HCT116 (cell line): ENCODE measurements around the gene KPNB1. TPM values are rescaled to one million over a fixed set of nuclear protein-coding genes. Genes with fewer than 3 reads are reported as not detected.

Source experiments
- ATAC-seq: fragments of 200-7000 bp; cut with Tn5 transposase; 2 replicates; pipeline ENCODE4 v1.9.1; 2020; ENCODE audit warnings: mild to moderate bottlenecking, moderate library complexity
- BruUV-seq: library from RNA; stranded (reverse); fragments of 400-500 nt; replicated peaks from 2 replicates; lab custom pipeline; 2021; lab: Mats Ljungman, UMichigan
- CTCF ChIA-PET: fragments of 300-600 bp; sonication (Branson Sonifier 250); formaldehyde crosslinking; loops from one replicate; lab custom pipeline; 2021; ENCODE audit warnings: antibody characterized with exemption; lab: Charles Lee
- POLR2A ChIA-PET: fragments of 300-600, 350-600 bp; sonication (Branson Sonifier 250); formaldehyde crosslinking; loops from one replicate; lab custom pipeline; 2021; ENCODE audit warnings: antibody characterized with exemption; lab: Charles Lee
- RAD21 ChIA-PET, 2 experiments: fragments of 300-600 bp; sonication (Branson Sonifier 250); formaldehyde crosslinking; loops; one replicate each; lab custom pipeline; 2023; ENCODE audit warnings: low total read pairs in 2 of 2; ENCODE audit not compliant: uncharacterized antibody in 2 of 2, unreplicated experiment in 2 of 2, low non-redundant PET in 1 of 2; lab: Charles Lee
- DNase-seq: peaks from one replicate; pipeline ENCODE4 v3.0.0-alpha.2; 2010; ENCODE audit warnings: low read depth, low spot score
- H2AFZ ChIP-seq: fragments of 200-600 bp; shearing (Covaris generic), sonication (generic); 2 replicates; pipeline ENCODE4 v1.6.1; 2017; ENCODE audit warnings: low read depth, mixed run types, mixed read lengths, antibody characterized with exemption, low read length; ENCODE audit not compliant: poor library complexity, severe bottlenecking
- H3K27ac ChIP-seq: 2 replicates; pipeline ENCODE4 v1.5.1; 2012; ENCODE audit warnings: low read depth, low read length
- H3K27me3 ChIP-seq: fragments of 200-600 bp; sonication (generic); 2 replicates; pipeline ENCODE4 v1.6.1; 2016; ENCODE audit warnings: mixed run types, low read length, mixed read lengths; ENCODE audit not compliant: insufficient read depth
- H3K36me3 ChIP-seq, 2 experiments: fragments of 200-500 bp in 1 of 2; fragments of 200-600 bp in 1 of 2; sonication (Bioruptor generic) in 1 of 2; sonication (generic) in 1 of 2; 2 replicates each; pipeline versions ENCODE4 v1.5.1 to v1.6.1; 2014 to 2016; ENCODE audit warnings: low read length in 2 of 2, inconsistent platforms in 1 of 2, mixed read lengths in 1 of 2, mixed run types in 1 of 2; ENCODE audit not compliant: insufficient read depth in 2 of 2, control insufficient read depth in 1 of 2
- H3K4me1 ChIP-seq, 2 experiments: fragments of 200-600 bp in 1 of 2; sonication (generic) in 1 of 2; 2 replicates each; pipeline versions ENCODE4 v1.5.1 to v1.6.1; 2012 to 2017; ENCODE audit warnings: low read length in 2 of 2, inconsistent platforms in 1 of 2, mild to moderate bottlenecking in 1 of 2, mixed read lengths in 1 of 2, mixed run types in 1 of 2, moderate library complexity in 1 of 2; ENCODE audit not compliant: insufficient read depth in 2 of 2, control insufficient read depth in 1 of 2
- H3K4me2 ChIP-seq: fragments of 200-600 bp; sonication (generic); 2 replicates; pipeline ENCODE4 v1.6.1; 2017; ENCODE audit warnings: mixed run types, low read length, mixed read lengths
- H3K4me3 ChIP-seq, 2 experiments: fragments of 200-600 bp in 1 of 2; sonication (generic) in 1 of 2; replicated peaks in 1 of 2; 2 replicates each; pipeline ENCODE4 v1.5.1; 2011 to 2016; ENCODE audit warnings: low read length in 2 of 2, control low read depth in 1 of 2, low read depth in 1 of 2, mild to moderate bottlenecking in 1 of 2, mixed read lengths in 1 of 2, mixed run types in 1 of 2
- H3K79me2 ChIP-seq: fragments of 200-600 bp; sonication (generic); 2 replicates; pipeline ENCODE4 v1.6.1; 2017; ENCODE audit warnings: mild to moderate bottlenecking, mixed run types, low read length, moderate library complexity, mixed read lengths; ENCODE audit not compliant: insufficient read depth
- H3K9ac ChIP-seq: fragments of 200-600 bp; sonication (generic); 2 replicates; pipeline ENCODE4 v1.6.1; 2016; ENCODE audit warnings: low read length, mixed read lengths
- H3K9me2 ChIP-seq: fragments of 200-600 bp; sonication (generic), shearing (Covaris generic); 2 replicates; pipeline ENCODE4 v1.6.1; 2017; ENCODE audit warnings: mixed run types, mild to moderate bottlenecking, moderate library complexity; ENCODE audit not compliant: insufficient read depth
- H3K9me3 ChIP-seq, 2 experiments: fragments of 200-500 bp in 1 of 2; fragments of 200-600 bp in 1 of 2; sonication (Bioruptor generic) in 1 of 2; sonication (generic) in 1 of 2; 2 replicates each; pipeline ENCODE4 v1.6.1; 2014 to 2017; ENCODE audit warnings: low read length in 2 of 2, mixed read lengths in 2 of 2, inconsistent platforms in 1 of 2, low read depth in 1 of 2, mild to moderate bottlenecking in 1 of 2, mixed run types in 1 of 2, moderate library complexity in 1 of 2; ENCODE audit not compliant: control insufficient read depth in 1 of 2, insufficient read depth in 1 of 2
- H4K20me1 ChIP-seq: fragments of 200-600 bp; sonication (generic), shearing (Covaris generic); 2 replicates; pipeline ENCODE4 v1.6.1; 2017; ENCODE audit warnings: mixed run types, mild to moderate bottlenecking, moderate library complexity; ENCODE audit not compliant: insufficient read depth
- CBX3 ChIP-seq: IDR thresholded peaks from 2 replicates; pipeline ENCODE4 v1.6.1; 2012; ENCODE audit warnings: low read depth
- EGR1 ChIP-seq: IDR thresholded peaks from 2 replicates; pipeline ENCODE4 v1.6.1; 2012; ENCODE audit warnings: low read depth
- POLR2AphosphoS5 ChIP-seq: IDR thresholded peaks from 2 replicates; pipeline ENCODE4 v1.6.1; 2011; ENCODE audit warnings: mild to moderate bottlenecking, low read depth, low read length, moderate library complexity
- RAD21 ChIP-seq: IDR thresholded peaks from 2 replicates; pipeline ENCODE4 v1.6.1; 2012; ENCODE audit warnings: low read depth, mild to moderate bottlenecking
- SIN3A ChIP-seq: IDR thresholded peaks from 2 replicates; pipeline ENCODE4 v1.6.1; 2012; ENCODE audit warnings: low read depth
- TCF7L2 ChIP-seq: IDR thresholded peaks from 2 replicates; pipeline ENCODE4 v1.7.0; 2011; ENCODE audit warnings: borderline replicate concordance, inconsistent platforms; ENCODE audit not compliant: insufficient read depth, insufficient read length; ENCODE audit errors: extremely low read depth
- YY1 ChIP-seq: IDR thresholded peaks from 2 replicates; pipeline ENCODE4 v1.6.1; 2011; ENCODE audit warnings: low read length, low read depth, moderate library complexity, mild to moderate bottlenecking; ENCODE audit not compliant: insufficient replicate concordance; ENCODE audit errors: extremely low read depth
- intact Hi-C: fragments of 100-400 bp; cut with micrococcal nuclease; formaldehyde crosslinking; loops from 2 replicates; pipeline ENCODE4 v1.10.0; 2022
- total RNA-seq: library from RNA; stranded (reverse); gene quantifications from one replicate; pipeline ENCODE4 v1.2.1, GENCODE V29; 2021; ENCODE audit not compliant: unreplicated experiment

Gene KPNB1
- total RNA-seq, 1 experiment from 2014 or later, result 526 TPM

DNA sequence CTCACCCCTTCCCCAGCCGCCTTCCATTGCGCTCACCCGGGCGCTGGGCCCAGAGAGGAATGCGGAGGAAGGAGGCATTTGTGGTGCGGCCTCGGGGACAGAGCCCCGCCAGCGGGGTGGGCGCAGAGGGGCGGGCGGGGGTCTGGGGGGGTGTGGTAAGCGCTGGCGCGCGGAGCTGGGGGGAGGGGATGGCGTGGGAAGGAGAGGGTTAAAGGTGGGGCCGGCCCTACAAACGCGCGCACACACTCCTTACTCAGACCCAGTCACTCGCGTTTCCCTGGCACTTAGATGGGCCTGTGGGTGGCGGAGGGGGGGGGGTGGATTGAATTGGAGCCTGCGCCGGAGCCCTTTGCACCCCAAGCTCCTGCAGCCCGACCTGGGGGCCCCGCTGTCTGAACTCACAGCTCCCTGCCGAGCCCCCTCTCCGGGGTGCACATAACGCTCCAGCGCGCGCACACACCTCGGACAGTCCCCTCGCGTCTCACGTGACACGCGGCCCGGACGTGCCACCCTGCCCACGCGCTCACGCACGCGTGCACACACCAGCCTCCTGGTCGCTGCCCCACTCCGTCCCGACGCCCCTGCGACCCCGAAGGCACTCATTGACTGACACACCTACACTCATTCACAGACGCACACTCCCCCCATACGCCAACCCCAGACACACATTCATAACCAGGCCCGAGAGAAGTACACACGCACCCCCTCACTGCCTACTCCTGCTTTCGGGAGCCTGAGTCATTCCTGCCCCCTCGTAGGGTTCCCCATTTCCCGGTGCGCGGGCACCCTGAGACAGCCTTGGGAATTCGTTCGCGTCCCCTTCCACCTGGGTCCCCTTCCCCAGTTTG lies 45.1 kb downstream of the KPNB1 start:
- peak overlapping the region; percentile 91 for H3K4me2 ChIP-seq
- BruUV-seq, result TSS peak; percentile 26
- H3K9me3 ChIP-seq, result no peaks in the 10 kb centered on the region
- DNase-seq, result no peak
- peak; percentile 42; the same call in 1 of the 2 replicates for TF ChIP-seq POLR2AphosphoS5
- no peak for TF ChIP-seq EGR1
- no peak for TF ChIP-seq CBX3
- peak; percentile 38 for TF ChIP-seq TCF7L2
- TF ChIP-seq YY1, result no peak
- no peak for TF ChIP-seq RAD21
- TF ChIP-seq SIN3A, result no peak
- no peaks in the 10 kb centered on the region for H3K79me2 ChIP-seq
- ChIA-PET POLR2A (interaction anchor here (1.5 kb wide), 1 partner anchor 11 kb away, joined by 3 read pairs; no protein-coding TSS in a partner anchor), RAD21 (no interaction called here), CTCF (interaction anchor here (0.6 to 1.2 kb wide), 2 partner anchors 106 to 137 kb away, joined by 3 to 4 read pairs; partner anchors contain the start of genes LRRC46 and MRPL10)
- peak overlapping the region; percentile 70 for H3K9ac ChIP-seq
- peaks cover 25 to 42% of the 10 kb centered on the region in 2 experiments for H3K4me1 ChIP-seq
- H3K27me3 ChIP-seq, result no peaks in the 10 kb centered on the region
- no peaks in the 10 kb centered on the region for H4K20me1 ChIP-seq
- peak overlapping the region; percentile 62; the same call in 1 of the 2 replicates for H3K27ac ChIP-seq
- H2AFZ ChIP-seq, result no peak overlapping the region
- intact Hi-C loops, result no loop called here
- H3K36me3 ChIP-seq, result no peaks in the 10 kb centered on the region
- peak overlapping the region; percentile 62 to 74 for H3K4me3 ChIP-seq
- no peaks in the 10 kb centered on the region for H3K9me2 ChIP-seq
- peak; percentile 33 for ATAC-seq
